HG02885 (cell line): ENCODE measurements around the gene CCDC159.
A peak's percentile ranks its signal among the peaks of the same experiment; 100 is the strongest.
"Not testable (repeated sequence)": the region's sequence is repeated elsewhere in the genome, so short reads cannot be mapped to it uniquely, and the experiment has no call there.

Source experiments
- ATAC-seq: cut with Tn5 transposase; IDR thresholded peaks from one replicate; pipeline ENCODE4 v1.9.1; 2021; ENCODE audit warnings: mild to moderate bottlenecking; ENCODE audit not compliant: unreplicated experiment, poor library complexity

Gene CCDC159

GRCh38 chr19:11337080-11337479 lies 9.2 kb upstream of the CCDC159 start:
- no peak for ATAC-seq

- no peak for ATAC-seq
These were observed 8.2 kb upstream of the CCDC159 start for GRCh38 chr19:11338121-11338520.

- ATAC-seq: no peak
These were observed 7.6 kb upstream of the CCDC159 start for GRCh38 chr19:11338569-11339253.

- ATAC-seq: peak; percentile 69
These were observed 6.8 kb upstream of the CCDC159 start, which contains the start of gene RAB3D for GRCh38 chr19:11339254-11340098. RAB3D (minus strand) TSS chr19:11339657; CDS start chr19:11337399, 2,258 bp downstream.

GRCh38 chr19:11340099-11340467 lies 6.2 kb upstream of the CCDC159 start:
- ATAC-seq: not testable (repeated sequence)

DNA sequence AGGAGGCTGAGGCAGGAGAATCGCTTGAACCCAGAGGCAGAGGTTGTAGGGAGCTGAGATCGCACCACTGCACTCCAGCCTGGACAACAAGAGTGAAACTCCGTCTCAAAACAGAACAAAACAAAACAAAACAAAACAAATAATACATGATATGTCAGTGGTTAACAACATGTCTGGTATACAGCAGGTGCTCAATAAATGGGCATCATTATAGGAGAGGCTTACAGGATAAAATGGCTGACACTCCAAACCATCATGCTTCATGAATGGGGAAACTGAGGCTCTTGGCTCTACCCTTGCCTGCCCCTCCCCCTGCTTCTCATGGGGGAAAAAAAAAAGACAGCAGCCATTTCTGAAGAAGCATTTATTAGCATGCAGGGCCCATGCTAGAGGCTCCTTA lies 3.9 kb upstream of the CCDC159 start:
- no peak for ATAC-seq

GRCh38 chr19:11345122-11345803 lies 1.1 kb upstream of the CCDC159 start:
- no peak for ATAC-seq

DNA sequence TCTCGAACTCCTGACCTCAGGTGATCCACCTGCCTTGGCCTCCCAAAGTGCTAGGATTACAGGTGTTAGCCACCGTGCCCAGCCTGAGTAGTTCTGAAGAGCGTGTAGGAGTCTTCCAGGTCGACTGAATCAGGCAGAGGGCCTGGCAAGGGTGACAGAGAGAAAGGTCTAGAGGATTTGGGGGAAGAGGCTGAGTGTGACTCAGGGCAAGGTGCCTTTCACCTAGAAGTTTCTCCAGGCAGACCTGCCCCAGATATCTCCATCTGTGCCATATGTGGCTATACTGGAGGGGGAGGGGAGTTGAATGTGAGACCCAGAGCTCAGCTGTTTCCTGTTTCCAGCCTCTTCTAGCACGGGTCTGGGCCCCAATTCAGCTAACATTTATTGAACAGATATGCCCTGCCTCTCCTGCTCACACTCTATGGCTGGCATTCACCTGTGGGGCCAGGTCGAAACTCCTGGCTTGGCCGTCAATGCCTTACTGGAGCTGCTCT lies 1.3 kb downstream of the CCDC159 start:
- ATAC-seq: no peak

GRCh38 chr19:11349171-11349570 lies 2.9 kb downstream of the CCDC159 start:
- no peak for ATAC-seq

DNA sequence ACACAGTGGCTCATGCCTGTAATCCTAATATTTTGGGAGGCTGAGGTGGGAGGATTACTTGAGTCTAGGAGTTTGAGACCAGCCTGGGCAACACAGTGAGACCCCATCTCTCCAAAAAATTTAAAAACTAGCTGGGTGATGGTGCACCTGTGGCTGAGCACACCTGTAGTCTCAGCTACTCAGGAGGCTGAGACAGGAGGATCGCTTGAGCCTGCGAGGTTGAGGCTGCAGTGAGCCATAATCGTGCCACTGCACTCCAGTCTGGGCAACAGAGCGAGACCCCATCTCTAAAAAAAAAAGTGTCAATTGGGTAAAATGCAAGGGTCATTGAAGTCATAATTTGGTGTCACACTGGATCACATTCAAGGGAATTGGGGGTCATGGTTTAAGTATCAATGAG lies 7.8 kb downstream of the CCDC159 start:
- ATAC-seq: not testable (repeated sequence)

GRCh38 chr19:11355160-11356073 lies 9.1 kb downstream of the CCDC159 start, which contains the start of gene PLPPR2:
PLPPR2 (plus strand) TSS chr19:11355432; CDS start chr19:11357674, 2,242 bp downstream.
- ATAC-seq: peak; percentile 44

DNA sequence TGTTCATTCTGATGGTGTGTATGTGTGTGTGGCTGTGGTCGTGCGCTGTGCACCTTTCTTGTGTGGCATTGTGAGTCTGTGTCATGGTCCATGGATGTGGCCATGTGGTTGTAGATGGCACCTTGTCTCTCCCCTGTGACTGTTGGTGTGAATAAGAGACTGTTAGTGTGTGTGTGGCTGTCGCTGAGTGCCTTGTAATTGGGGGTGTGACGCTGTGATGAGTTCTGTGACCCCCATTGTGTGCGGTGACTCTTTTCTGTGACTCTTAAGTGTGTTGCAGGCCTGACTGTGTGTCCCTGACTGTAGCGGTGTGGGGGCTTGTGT lies 9.7 kb downstream of the CCDC159 start:
- no peak for ATAC-seq

- ATAC-seq: no peak
These were observed 10.6 kb downstream of the CCDC159 start for GRCh38 chr19:11356676-11357550.

GRCh38 chr19:11359421-11359820 lies 13.1 kb downstream of the CCDC159 start:
- no peak for ATAC-seq

GRCh38 chr19:11361037-11361770 lies 14.9 kb downstream of the CCDC159 start:
- no peak for ATAC-seq

DNA sequence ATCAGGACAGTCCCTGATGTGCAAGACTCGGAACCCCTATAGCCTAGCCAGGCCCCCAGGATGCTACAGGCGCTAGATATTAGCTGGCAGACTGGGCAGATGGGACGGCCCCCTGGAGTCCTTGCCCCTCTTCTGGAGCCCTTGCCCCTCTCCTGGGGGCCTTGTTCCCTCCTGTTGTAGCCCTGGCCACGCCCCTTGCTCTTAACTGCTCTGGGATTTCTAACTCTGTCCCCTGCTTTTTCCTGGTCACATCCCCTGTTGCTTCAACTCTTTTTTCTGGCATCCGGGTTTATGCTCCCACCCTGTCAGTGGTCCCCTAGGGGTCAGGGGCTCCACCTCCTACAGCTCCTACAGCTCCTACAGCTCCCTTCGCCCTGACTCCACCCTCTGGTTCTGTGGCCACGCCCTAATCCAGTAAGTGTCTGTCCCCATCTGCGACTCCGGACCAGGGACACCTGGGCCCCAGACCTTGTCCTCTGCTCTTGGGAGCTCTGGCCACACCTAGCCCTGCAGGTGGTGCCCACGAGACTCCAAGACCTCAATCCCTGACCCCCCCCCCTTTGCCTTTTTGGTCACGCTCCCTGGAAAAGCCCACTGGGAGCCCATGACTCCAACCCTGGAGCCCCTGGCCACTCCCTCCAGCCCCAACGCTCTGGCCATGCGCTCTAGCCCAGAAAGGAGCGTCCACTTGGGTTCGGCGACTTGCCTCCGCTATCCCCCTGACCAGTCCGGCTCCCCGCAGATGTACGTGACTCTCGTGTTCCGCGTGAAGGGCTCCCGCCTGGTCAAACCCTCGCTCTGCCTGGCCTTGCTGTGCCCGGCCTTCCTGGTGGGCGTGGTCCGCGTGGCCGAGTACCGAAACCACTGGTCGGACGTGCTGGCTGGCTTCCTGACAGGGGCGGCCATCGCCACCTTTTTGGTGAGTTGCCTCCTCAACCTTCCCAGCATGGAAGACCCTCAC lies 15.7 kb downstream of the CCDC159 start:
- ATAC-seq: no peak

- no peak for ATAC-seq
These were observed 17.6 kb downstream of the CCDC159 start for GRCh38 chr19:11363881-11364280.
